Astrocyte of the cerebellum (primary cell): Measurements from ENCODE around the gene REV3L.
"Not testable (repeated sequence)": the region's sequence is repeated elsewhere in the genome, so short reads cannot be mapped to it uniquely, and the experiment has no call there.

Experiments used
- DNase-seq: peaks from one replicate; pipeline ENCODE4 v3.0.0-alpha.2; 2011; ENCODE audit warnings: low read depth
- H3K4me3 ChIP-seq: 2 replicates; pipeline ENCODE4 v1.5.1; 2011; ENCODE audit warnings: mild to moderate bottlenecking, low read depth, low read length, moderate library complexity
- in situ Hi-C: cut with HindIII; loops from 2 replicates; pipeline ENCODE4 v1.10.0; 2017; ENCODE audit warnings: low sequenced_read_pairs
- TF ChIP-seq, protein P1 (sequence below): IDR thresholded peaks from 2 replicates; pipeline ENCODE4 v1.5.1; 2012; ENCODE audit warnings: low read length, low read depth, moderate library complexity, mild to moderate bottlenecking; ENCODE audit errors: missing control alignments

The REV3L gene

DNA sequence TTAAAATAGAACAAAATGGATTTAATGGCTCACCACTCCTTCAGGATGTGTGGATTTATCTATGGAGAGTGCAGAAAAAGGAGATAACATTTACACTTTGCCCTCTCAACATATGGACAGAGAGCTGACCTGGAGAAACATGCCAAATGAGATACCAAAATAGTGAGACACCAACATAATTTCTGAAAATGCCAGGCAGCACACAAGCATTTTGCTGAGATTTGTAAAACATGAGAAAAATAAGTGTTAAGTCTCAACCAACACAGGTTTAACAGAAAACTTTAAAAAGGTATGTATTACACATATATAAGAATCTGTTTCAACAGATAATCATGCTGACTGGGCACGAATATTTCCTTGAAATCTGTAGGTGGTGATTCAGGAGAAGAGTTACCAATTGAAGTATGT is 145.2 kb downstream of the REV3L start:
- in situ Hi-C loops: no loop called here
- DNase-seq: no peak
- H3K4me3 ChIP-seq: no peak overlapping the region
- TF ChIP-seq, protein P1, sequence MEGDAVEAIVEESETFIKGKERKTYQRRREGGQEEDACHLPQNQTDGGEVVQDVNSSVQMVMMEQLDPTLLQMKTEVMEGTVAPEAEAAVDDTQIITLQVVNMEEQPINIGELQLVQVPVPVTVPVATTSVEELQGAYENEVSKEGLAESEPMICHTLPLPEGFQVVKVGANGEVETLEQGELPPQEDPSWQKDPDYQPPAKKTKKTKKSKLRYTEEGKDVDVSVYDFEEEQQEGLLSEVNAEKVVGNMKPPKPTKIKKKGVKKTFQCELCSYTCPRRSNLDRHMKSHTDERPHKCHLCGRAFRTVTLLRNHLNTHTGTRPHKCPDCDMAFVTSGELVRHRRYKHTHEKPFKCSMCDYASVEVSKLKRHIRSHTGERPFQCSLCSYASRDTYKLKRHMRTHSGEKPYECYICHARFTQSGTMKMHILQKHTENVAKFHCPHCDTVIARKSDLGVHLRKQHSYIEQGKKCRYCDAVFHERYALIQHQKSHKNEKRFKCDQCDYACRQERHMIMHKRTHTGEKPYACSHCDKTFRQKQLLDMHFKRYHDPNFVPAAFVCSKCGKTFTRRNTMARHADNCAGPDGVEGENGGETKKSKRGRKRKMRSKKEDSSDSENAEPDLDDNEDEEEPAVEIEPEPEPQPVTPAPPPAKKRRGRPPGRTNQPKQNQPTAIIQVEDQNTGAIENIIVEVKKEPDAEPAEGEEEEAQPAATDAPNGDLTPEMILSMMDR: no peak

DNA sequence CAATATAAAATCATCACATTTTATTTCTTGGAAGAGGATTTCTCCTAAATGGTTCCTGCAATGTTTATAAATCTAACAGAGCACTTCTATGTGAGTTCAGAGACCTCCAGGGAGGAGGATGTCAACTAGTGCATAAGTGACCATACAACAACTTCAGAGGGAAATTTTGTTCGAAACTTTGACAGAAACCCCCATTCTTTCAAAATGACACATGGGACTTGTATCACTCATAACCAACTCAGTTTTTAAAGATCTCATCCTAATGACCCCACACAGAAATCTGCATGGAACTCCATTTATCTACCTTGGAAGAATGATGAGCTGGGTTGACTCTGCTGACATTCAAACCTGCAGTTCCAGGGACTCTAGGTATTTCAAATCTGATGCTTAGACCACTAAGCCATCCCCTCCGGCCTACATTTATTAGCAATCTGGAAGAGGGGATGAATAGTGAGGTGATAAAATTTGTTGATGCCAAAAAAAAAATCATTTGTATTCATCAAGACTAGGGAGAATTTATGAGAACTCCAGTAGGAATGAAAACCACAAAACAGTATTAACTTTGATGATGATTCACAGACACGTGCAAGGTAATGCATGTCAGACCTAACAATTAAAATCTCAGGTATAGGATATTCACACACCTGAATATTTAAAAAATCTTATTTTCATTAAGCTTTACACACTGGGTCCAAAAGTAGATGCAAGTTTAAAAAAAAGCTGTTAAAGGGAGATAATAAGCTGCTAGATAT is 153.0 kb downstream of the REV3L start:
- TF ChIP-seq, protein P1: no peak
- no peak for DNase-seq
- H3K4me3 ChIP-seq: no peak overlapping the region
- in situ Hi-C loops: no loop called here

DNA sequence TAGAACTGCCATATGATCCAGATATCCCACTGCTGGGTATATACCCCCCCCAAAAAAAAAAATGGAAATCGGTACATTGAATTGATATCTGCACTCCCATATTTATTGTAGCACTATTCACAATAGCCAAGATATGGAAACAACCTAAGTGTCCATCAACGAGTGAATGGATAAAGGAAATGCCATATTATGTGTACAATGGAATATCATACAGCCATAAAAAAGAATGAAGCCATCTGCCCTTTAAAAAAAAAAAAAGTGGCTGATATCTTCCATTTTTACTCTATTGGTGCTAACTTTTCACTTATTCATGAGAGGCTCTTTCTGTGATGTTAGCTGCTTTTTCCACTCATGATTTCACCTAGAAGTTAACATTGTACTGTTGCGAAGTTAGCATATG is 156.5 kb downstream of the REV3L start:
- TF ChIP-seq, protein P1: no peak
- DNase-seq: no peak
- in situ Hi-C loops: no loop called here
- H3K4me3 ChIP-seq: no peak overlapping the region

DNA sequence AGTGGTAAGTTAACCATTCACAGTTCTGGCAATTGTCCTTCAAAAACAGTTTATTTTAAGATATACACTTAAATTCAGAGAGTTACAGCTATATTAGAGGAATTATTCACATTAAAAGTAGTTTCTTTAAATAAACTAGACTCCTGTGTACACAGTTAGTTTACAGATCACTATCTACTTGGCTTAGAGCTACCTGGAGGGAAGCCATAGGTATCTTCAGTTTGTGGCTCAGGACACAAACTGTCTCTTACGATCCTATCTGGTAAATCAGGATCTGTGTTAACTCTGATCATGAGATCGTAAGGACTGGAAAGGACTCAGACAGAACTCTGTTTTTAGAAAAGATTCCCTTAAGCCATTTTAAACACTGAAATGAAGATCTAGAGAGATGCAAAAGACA is 160.9 kb downstream of the REV3L start:
- H3K4me3 ChIP-seq: no peak overlapping the region
- in situ Hi-C loops: no loop called here
- DNase-seq: no peak
- TF ChIP-seq, protein P1: no peak

DNA sequence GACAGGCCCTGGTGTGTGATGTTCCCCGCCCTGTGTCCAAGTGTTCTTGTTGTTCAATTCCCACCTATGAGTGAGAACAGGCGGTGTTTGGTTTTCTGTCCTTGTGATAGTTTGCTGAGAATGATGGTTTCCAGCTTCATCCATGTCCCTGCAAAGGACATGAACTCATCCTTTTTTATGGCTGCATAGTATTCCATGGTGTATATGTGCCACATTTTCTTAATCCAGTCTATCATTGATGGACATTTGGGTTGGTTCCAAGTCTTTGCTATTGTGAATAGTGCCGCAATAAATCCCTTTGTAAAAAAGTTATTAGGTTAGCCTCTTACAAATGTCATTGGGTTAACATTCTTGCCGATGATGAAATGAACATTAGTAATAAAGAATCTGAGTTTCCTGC is 175.1 kb downstream of the REV3L start:
- H3K4me3 ChIP-seq, in situ Hi-C loops, DNase-seq: not testable (repeated sequence)

DNA sequence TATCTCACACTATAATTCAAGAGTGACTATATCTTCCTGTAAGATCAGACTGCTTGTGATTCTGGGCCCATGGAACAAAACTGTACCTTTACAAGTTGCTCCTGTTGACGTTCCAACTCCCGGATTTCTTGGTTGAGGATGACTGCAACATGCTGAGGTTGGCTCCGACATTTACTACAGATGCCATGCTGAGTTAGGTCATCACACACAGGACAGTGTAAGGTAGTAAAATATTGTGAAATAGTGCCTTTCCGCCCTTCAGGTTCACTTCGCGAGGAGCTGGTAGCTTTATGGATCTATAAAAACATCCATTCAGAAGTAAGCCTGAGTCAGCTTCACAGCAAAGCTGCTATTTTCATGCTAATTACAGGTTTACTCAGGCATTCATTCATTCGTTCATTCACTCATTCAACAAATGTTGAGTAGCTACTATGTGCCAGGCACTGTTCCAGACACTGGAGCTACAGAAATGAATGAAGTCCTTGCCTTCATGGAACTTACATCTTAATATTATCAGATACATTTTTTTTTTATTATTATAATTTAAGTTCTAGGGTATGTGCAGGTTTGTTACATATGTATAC is 175.7 kb downstream of the REV3L start:
- in situ Hi-C loops: no loop called here
- DNase-seq: no peak
- no peak overlapping the region for H3K4me3 ChIP-seq
- TF ChIP-seq, protein P1: no peak

DNA sequence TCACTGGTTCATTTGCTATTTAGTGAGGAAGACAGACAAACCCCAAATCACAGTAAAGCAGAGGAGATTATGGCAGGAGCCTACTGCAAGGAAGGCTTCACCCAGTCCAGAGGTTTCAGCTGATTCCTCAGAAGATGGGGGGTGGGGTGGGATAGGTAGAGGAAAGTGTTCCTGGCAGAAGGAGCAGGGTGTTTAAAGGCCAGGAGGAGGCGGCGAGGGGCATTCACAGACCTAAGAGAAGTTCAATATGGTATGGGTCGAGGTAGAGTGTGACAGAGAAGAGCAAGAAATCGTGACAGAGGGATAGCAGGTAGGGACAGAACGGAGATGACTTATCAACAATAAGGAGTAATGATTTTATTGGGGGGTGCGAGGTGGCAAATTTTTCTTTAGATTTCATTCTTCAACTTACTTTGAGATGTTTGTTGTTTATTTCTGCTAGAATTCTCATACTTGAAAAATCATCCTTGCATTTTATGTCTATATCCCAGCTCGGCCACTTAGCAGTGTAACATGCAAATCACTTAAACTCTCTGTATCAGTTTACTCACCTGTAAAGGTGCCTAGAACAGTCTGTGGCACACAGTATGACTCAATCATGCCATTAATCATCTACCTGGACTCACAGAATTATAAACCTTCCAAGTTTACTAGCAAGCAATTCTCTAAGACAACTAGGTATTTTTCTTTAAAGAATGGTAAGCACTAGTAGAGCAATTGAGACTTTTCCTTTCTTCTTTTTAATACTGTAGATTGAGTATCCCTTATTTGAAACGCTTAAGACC is 176.7 kb downstream of the REV3L start:
- no peak overlapping the region for H3K4me3 ChIP-seq
- no peak for DNase-seq
- TF ChIP-seq, protein P1: no peak
- in situ Hi-C loops: no loop called here
